Large intestine (tissue), 3 donors: ENCODE measurements around the gene HDAC9. TPM values are rescaled to one million over a fixed set of nuclear protein-coding genes. Genes with fewer than 3 reads are reported as not detected.
A peak's percentile ranks its signal among the peaks of the same experiment; 100 is the strongest.

Experiments
- DNase-seq, 2 donors: peaks; one replicate each; pipeline versions ENCODE4 v3.0.0 to v3.0.0-alpha.2; 2013
- H3K27ac ChIP-seq: one replicate; pipeline ENCODE4 v1.5.1; 2013; ENCODE audit warnings: low read length
- H3K27me3 ChIP-seq: 2 replicates; pipeline ENCODE4 v1.6.1; 2013; ENCODE audit warnings: low read length; ENCODE audit not compliant: control insufficient read depth, insufficient read depth
- H3K36me3 ChIP-seq: 2 replicates; pipeline ENCODE4 v1.6.1; 2013; ENCODE audit warnings: low read length; ENCODE audit not compliant: control insufficient read depth, insufficient read depth
- H3K4me1 ChIP-seq: one replicate; pipeline ENCODE4 v1.6.1; 2013; ENCODE audit warnings: low read length; ENCODE audit not compliant: control insufficient read depth, insufficient read depth
- H3K4me3 ChIP-seq: one replicate; pipeline ENCODE4 v1.5.1; 2013; ENCODE audit warnings: low read length
- H3K9me3 ChIP-seq: one replicate; pipeline ENCODE4 v1.6.1; 2013; ENCODE audit warnings: mild to moderate bottlenecking, low read depth, low read length, moderate library complexity; ENCODE audit not compliant: control insufficient read depth
- WGBS: methylation state at CpG from one replicate; pipeline ENCODE4 v1.1.5; 2013; ENCODE audit warnings: low lambda C conversion rate; ENCODE audit not compliant: insufficient coverage; 5-methylcytosine and 5-hydroxymethylcytosine counted together
- polyA plus RNA-seq: library from polyadenylated mRNA; unstranded; fragments of 120-200 nt; gene quantifications from one replicate; pipeline ENCODE4 v1.2.1, GENCODE V29; 2013

Gene HDAC9
- polyA plus RNA-seq, 1 donor, result 6.2 TPM

DNA sequence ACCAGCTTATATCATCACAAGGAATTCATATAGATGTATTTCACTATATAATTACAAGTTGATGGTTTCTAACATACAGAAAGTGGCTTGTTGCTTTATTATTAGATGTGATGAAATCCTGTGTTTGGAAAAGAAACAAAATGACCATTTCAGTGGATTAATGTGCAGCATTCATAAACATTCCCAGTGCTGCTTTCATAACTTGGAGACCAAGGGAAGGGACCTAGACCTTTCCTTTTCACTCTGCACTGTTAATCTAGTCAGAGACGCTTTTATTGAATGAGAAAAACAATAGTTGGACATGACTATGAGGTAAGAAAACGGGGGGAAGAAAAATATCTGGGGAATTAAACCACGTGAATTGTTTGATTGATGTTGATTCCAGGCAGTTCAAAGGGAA, 160.0 kb downstream of the HDAC9 start:
- Histone ChIP-seq H3K27me3 (no peaks in the 10 kb centered on the region), H3K4me3 (no peak overlapping the region), H3K27ac (no peak overlapping the region), H3K9me3 (no peaks in the 10 kb centered on the region), H3K4me1 (no peaks in the 10 kb centered on the region), H3K36me3 (no peaks in the 10 kb centered on the region)
- DNase-seq, result no peak
- 83% methylated on average over 3 of the region's 3 CpGs for WGBS

- no peak overlapping the region for H3K4me3 ChIP-seq
These were observed 160.4 kb downstream of the HDAC9 start for GRCh38 chr7:18655912-18656311.

GRCh38 chr7:18656362-18656761, 160.8 kb downstream of the HDAC9 start:
- H3K27ac ChIP-seq, result no peak overlapping the region
- no peak for DNase-seq
- H3K9me3 ChIP-seq, result no peaks in the 10 kb centered on the region
- H3K36me3 ChIP-seq, result no peaks in the 10 kb centered on the region
- H3K4me3 ChIP-seq, result no peak overlapping the region
- H3K27me3 ChIP-seq, result no peaks in the 10 kb centered on the region
- H3K4me1 ChIP-seq, result no peaks in the 10 kb centered on the region

More at GRCh38 chr7:18655912-18656311, 160.4 kb downstream of the HDAC9 start:
- no peak overlapping the region for H3K27ac ChIP-seq
- no peaks in the 10 kb centered on the region for H3K27me3 ChIP-seq
- DNase-seq, result no peak
- H3K9me3 ChIP-seq, result no peaks in the 10 kb centered on the region
- H3K36me3 ChIP-seq, result no peaks in the 10 kb centered on the region
- H3K4me1 ChIP-seq, result no peaks in the 10 kb centered on the region
- 80% methylated on average over 1 of the region's 1 CpG for WGBS

DNA sequence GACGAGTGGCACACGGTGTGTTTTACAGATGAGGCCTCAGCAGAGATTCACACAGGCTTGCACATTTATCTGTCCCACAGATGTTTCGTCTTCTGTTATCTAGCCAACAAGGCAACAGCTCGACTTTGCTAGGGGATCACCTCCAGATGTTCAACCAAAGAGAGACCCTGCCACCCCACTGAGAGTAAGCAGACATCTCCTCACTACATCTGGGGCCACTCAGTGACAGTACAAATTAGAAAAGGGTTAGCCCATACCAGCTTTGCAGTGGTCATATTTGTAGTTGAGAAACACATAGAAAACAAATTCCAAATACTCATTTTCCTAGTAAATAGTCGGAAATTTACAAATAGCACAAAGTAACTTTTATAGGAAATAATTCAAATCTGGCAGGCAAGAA, 164.2 kb downstream of the HDAC9 start:
- WGBS, result 71% methylated on average over 1 of the region's 5 CpGs
- no peak overlapping the region for H3K4me3 ChIP-seq
- H3K9me3 ChIP-seq, result no peaks in the 10 kb centered on the region
- no peak overlapping the region for H3K27ac ChIP-seq
- DNase-seq, result no peak
- no peaks in the 10 kb centered on the region for H3K27me3 ChIP-seq
- no peaks in the 10 kb centered on the region for H3K4me1 ChIP-seq
- H3K36me3 ChIP-seq, result no peaks in the 10 kb centered on the region

GRCh38 chr7:18663321-18663720, 167.8 kb downstream of the HDAC9 start:
- H3K4me3 ChIP-seq, result no peak overlapping the region
- H3K27ac ChIP-seq, result no peak overlapping the region
- H3K4me1 ChIP-seq, result no peaks in the 10 kb centered on the region
- no CpG with 5 or more reads among the region's 7 CpGs for WGBS
- H3K9me3 ChIP-seq, result no peaks in the 10 kb centered on the region
- H3K36me3 ChIP-seq, result no peaks in the 10 kb centered on the region
- no peaks in the 10 kb centered on the region for H3K27me3 ChIP-seq
- no peak for DNase-seq

- no peaks in the 10 kb centered on the region for H3K36me3 ChIP-seq
- H3K4me1 ChIP-seq, result no peaks in the 10 kb centered on the region
- peak; percentile 38 to 60 for DNase-seq
- WGBS, result no CpG with 5 or more reads among the region's 4 CpGs
- H3K27me3 ChIP-seq, result no peaks in the 10 kb centered on the region
- no peak overlapping the region for H3K27ac ChIP-seq
- no peak overlapping the region for H3K4me3 ChIP-seq
- no peaks in the 10 kb centered on the region for H3K9me3 ChIP-seq
These were observed 170.7 kb downstream of the HDAC9 start for GRCh38 chr7:18666107-18666728.

- Histone ChIP-seq H3K36me3 (no peaks in the 10 kb centered on the region), H3K4me1 (no peaks in the 10 kb centered on the region), H3K9me3 (no peaks in the 10 kb centered on the region), H3K27me3 (no peaks in the 10 kb centered on the region), H3K27ac (no peak overlapping the region), H3K4me3 (no peak overlapping the region)
- no CpG with 5 or more reads among the region's 1 CpG for WGBS
- peak in 1 of 2 donors; percentile 7 for DNase-seq
These were observed 171.9 kb downstream of the HDAC9 start for GRCh38 chr7:18667466-18667865.

DNA sequence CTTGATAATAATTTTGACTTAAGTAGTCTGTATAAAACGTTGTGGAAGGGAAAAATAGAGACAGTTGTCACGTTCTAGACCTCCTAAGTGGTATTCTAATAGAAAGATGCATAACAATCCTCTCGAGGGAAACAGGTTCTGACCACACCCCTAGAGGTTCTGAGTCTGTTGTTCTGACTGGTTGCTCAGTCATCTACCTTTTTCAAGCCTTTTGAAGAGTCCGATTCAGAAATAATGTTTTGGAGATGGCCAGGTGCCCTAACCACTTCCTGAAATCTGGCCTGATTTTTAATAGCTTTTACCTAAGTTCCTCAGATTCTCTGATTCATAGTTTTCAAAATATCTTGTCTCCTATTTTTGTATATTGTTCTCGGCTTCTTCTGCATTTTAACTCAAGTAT, 175.6 kb downstream of the HDAC9 start:
- H3K36me3 ChIP-seq, result no peaks in the 10 kb centered on the region
- no peak overlapping the region for H3K27ac ChIP-seq
- H3K27me3 ChIP-seq, result no peaks in the 10 kb centered on the region
- no peaks in the 10 kb centered on the region for H3K4me1 ChIP-seq
- no peak for DNase-seq
- no peaks in the 10 kb centered on the region for H3K9me3 ChIP-seq
- no peak overlapping the region for H3K4me3 ChIP-seq
- WGBS, result 65% methylated on average over 3 of the region's 5 CpGs

- Histone ChIP-seq H3K4me3 (no peak overlapping the region), H3K4me1 (no peaks in the 10 kb centered on the region), H3K36me3 (no peaks in the 10 kb centered on the region), H3K9me3 (no peaks in the 10 kb centered on the region), H3K27ac (no peak overlapping the region), H3K27me3 (no peaks in the 10 kb centered on the region)
- no peak for DNase-seq
- no CpG with 5 or more reads among the region's 2 CpGs for WGBS
These were observed 180.0 kb downstream of the HDAC9 start for GRCh38 chr7:18675579-18675978.

DNA sequence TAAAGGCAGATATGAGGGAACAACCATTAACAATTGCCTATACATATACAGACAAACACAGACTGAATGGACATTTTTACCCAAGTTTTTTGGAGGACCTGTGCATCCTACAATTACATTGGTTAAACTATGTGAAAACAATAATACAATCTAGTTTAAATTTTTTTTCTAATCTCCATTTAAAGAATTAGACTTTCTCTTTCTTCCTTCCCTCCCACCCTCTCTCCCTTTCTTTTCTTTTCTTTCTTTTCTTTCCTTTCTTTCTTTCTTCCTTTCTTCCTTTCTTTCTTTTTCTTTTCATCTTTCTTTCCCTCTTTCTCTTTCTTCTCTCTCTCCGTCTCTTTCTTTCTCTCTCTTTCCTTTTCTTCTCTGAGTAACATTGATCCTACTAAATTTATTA, 183.7 kb downstream of the HDAC9 start:
- no peak for DNase-seq
- no peaks in the 10 kb centered on the region for H3K9me3 ChIP-seq
- H3K4me3 ChIP-seq, result no peak overlapping the region
- no peaks in the 10 kb centered on the region for H3K4me1 ChIP-seq
- no peak overlapping the region for H3K27ac ChIP-seq
- no peaks in the 10 kb centered on the region for H3K27me3 ChIP-seq
- H3K36me3 ChIP-seq, result no peaks in the 10 kb centered on the region
- 100% methylated on average over 1 of the region's 1 CpG for WGBS

DNA sequence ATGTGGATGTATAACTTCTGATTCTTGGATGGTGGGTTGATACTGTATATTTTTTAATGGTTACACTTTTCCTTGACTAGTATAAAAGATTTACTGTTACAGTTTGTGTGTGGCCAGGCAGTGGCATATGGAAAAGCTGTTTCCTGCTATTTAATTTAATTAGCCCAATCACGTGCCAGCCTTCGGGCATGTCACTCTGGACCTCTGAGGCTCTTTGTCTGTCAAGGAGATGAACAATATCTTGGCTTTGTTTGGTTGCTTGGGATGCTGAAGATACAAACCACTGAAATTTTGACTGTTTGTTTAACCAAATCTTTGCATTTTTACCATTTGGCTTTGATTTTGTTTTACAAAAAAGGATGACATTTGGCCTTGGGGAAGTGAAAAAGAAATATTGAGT, 185.0 kb downstream of the HDAC9 start:
- H3K4me3 ChIP-seq, result no peak overlapping the region
- H3K9me3 ChIP-seq, result no peaks in the 10 kb centered on the region
- H3K36me3 ChIP-seq, result no peaks in the 10 kb centered on the region
- H3K4me1 ChIP-seq, result no peaks in the 10 kb centered on the region
- DNase-seq, result no peak
- WGBS, result no CpG with 5 or more reads among the region's 2 CpGs
- no peak overlapping the region for H3K27ac ChIP-seq
- H3K27me3 ChIP-seq, result no peaks in the 10 kb centered on the region
